SK-N-DZ (cell line): ENCODE data around the gene RBPJL.

Source experiments
- DNase-seq: peaks from one replicate; pipeline ENCODE4 v3.0.0-alpha.2; 2015; ENCODE audit warnings: low spot score

RBPJL gene

GRCh38 chr20:45316150-45317080, 9.8 kb downstream of the RBPJL start:
- DNase-seq, result no peak

DNA sequence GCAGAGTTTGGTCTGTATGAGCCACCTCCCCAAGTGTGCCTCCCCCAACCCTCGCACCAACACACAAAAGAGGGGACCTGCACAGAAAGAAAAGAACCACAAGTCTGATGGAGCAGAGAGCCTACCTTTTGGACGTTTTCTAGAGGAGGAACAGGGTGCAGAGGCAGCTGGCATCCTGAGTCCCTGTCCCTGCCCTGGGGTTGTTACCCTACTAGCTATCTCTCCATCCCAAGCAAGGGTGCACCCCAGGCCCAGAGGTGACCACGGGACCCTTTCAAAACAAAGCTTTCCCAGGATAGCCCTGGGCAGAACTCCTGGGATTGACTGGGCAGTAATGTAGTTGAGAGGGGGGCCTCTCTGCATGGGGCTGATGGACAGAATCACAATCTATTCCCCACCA, 11.2 kb downstream of the RBPJL start:
- no peak for DNase-seq

- no peak for DNase-seq
Observed at GRCh38 chr20:45318386-45318939, 11.8 kb downstream of the RBPJL start.

DNA sequence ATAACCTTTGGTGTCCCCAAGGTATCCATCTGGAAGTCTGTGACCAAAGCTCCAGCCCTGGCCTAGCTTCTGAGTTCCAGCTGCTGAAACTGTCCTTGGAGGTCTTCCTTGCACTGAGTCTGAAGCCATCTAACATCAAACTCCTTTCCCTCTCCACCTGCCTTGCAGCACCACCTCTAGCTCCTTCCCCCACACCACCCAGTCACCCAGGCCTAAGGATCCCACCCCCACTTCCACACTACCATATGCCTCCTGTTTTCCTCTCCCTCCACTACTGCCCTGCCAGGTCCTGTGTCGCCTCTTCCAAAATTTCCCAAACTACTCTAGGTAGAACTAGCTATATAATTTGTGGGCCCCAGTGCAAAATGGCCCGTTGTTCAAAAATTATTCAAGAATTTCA, 12.3 kb downstream of the RBPJL start:
- no peak for DNase-seq

- no peak for DNase-seq
Observed at GRCh38 chr20:45320948-45321595, 14.4 kb downstream of the RBPJL start.

DNA sequence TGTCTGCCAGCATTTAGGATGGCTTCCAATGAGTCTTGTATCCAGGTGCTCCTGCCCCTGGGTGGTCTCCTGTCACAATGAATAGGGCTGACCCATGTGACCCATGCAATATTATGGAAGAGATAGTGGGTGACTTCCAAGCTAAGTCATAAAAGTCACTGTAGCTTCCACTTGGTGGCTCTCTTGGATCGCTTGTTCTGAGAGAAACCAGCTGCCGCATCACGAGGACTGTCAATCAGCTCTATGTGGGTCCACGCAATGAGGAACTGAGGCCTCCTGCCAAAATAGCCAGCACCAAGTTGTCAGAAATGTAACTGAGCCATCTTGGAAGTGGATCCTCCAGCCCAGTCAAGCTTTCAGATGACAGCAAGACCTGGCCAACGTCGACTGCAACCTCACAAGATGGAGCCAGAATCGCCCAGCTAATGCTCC, 16.3 kb downstream of the RBPJL start:
- DNase-seq, result peak; percentile 76

- DNase-seq, result no peak
Observed at GRCh38 chr20:45323731-45324130, 17.1 kb downstream of the RBPJL start.

GRCh38 chr20:45325371-45325770, 18.7 kb downstream of the RBPJL start:
- no peak for DNase-seq

GRCh38 chr20:45328451-45328850, 21.8 kb downstream of the RBPJL start:
- DNase-seq, result no peak

DNA sequence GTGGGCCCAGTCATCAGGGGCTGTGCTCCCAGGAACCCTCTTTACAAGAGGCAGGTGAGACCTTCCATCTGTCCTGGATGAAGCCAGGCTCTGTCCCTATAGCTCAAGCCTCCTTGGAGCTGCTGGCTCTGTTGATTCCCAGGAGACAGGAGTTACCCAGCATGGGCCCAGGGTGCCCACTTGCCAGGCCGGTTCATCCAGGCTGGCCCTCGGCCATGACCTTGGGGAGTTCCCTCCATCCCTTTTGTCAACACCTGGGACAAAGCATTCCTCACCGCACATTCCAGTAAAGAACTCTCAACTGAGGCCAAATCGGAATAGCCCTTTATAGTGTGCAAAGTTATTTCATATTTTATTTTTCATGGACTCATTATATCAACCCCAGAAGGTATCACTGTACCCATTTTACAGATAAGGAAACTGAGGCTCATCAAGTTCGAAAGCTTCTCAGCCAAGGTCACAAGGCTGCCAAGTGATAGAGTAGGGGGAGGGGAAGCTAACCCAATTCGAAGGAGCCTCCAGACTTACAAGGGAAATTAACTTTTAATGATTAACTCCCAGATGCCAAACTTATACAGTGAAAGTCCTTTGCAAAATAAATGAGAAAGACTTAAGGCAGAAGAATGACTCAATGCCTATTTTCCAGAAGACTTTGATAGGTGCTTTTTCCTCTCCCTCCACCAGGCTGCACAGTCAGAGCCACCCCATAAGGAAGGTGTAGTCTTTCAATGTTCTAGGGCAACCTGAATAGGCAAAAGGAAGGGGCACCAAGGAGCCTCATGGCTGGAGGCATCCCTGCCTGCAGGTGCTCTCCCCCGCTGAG, 23.1 kb downstream of the RBPJL start:
- no peak for DNase-seq

GRCh38 chr20:45330476-45330875, 23.8 kb downstream of the RBPJL start:
- DNase-seq, result no peak

GRCh38 chr20:45336530-45337366, 30.1 kb downstream of the RBPJL start:
- DNase-seq, result no peak

GRCh38 chr20:45337367-45338120, 30.9 kb downstream of the RBPJL start:
- no peak for DNase-seq

DNA sequence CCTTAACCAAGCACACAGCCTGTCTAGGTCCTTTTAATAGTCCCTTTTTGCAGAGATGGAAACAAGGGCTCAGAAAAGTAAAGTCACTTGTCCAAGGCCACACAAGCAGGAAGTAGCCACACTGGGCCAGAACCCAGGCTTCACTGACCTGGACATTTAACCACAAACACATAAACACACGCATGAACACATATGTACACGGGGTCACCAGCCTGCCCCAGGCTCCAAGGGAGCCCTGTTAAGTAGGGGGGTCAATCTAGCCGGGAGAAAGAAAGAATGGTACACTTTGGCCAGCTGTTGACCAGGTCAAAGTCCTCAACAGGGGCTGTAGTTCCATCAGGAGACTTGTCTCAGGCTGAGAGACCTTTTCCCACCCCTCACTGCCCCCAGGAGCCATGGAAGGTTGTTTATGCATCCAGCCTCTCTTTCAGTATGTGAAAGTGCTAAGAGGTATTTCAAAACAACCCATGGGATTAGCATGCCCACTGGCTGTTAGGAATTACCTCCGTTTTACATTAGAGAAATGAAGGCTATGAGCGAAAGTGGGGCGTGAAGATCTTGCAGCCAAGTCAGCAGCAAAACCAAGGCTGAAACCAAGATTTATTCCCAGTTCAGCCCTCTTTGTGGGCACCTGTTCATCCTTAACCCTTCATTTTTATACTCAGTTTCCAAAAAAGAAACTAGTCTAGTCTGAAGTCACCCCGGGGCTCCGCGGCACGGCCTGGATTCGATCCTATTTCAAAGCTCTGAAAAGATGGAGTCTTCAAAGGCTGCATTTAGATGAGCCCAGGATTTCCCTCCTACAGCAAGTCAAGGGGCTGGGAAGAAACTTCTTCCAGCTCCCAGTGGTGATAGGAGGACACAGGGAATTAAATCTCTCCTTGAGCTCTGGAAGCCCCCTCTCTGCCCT, 31.7 kb downstream of the RBPJL start:
- DNase-seq, result no peak

DNA sequence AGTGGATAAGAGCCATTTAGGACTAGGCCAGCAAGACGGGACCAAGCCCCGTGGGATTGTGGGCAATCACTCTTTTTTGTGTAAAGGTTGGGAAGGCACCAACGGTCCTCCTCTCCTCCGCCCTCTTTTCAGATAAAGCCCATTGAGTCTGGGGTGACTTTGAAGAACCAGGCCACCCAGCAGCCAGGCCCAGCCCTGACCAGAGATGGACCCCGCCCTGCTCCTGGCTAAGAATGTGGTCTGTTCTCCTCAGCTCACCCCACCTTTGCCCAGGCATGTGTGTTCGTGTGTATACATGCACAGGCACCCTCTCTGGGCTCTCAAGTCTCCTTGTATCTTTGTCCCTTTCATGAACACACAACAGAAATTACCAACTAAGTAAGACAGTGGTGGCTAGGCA, 32.4 kb downstream of the RBPJL start:
- DNase-seq, result no peak

DNA sequence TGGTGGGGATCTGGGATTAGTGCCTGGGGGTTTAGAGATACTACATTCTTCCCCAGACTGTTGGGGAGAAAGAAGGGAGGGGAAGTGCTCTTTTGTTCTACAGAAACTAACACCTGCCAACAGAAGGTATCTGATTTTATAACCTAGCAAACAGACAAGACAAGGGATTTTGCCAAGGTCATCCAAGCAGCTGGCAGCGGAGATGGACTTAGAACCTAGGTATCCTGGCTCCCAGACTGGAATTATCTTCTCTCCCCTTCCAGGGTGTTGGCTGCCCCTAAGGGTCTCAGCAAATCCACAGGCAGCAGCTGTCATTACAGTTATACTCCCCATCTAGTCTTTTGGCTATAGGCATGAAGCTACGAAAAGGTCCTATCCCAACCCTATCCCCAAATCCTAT, 33.2 kb downstream of the RBPJL start:
- no peak for DNase-seq

GRCh38 chr20:45340236-45340847, 33.7 kb downstream of the RBPJL start:
- no peak for DNase-seq

DNA sequence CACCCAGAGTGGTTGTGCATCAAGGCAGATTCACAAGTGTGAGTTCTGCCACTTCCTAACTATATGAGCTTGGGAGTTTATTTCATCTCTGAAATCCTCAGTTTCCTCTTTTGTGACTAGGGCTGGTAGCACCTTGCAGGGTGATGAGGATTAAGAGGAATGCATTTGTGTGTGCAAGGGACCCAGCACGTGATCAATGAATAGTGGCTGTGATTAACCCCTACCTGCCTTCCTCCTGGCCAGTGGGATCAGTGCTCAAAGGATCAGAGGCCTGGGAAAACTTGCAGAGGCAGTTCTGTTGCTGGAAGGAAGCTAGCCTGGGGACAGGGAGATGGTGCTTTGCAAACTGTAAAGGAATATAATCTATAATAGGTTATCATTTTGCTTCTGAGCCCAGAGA, 34.3 kb downstream of the RBPJL start:
- no peak for DNase-seq

GRCh38 chr20:45341579-45341938, 34.9 kb downstream of the RBPJL start:
- no peak for DNase-seq
